Endothelial cell of umbilical vein (primary cell): ENCODE results near the gene CHMP2B. TPM values are rescaled to one million over a fixed set of nuclear protein-coding genes. Genes with fewer than 3 reads are reported as not detected.

Experiments used
- BruUV-seq: library from RNA; stranded (reverse); fragments of 400-500 nt; replicated peaks from 2 replicates; lab custom pipeline; 2021; lab: Mats Ljungman, UMichigan
- CTCF ChIA-PET: fragments of 300-600, 350-600 bp; sonication (Branson Sonifier 250); formaldehyde crosslinking; loops from one replicate; lab custom pipeline; 2021; ENCODE audit warnings: antibody characterized with exemption, inconsistent platforms; lab: Charles Lee
- POLR2A ChIA-PET: fragments of 300-600, 350-600 bp; sonication (Branson Sonifier 250); formaldehyde crosslinking; loops from one replicate; lab custom pipeline; 2021; ENCODE audit warnings: antibody characterized with exemption, inconsistent platforms; lab: Charles Lee
- DNase-seq: peaks from one replicate; pipeline ENCODE4 v3.0.0-alpha.2; 2011; ENCODE audit warnings: low read depth, low spot score
- FAIRE-seq: peaks from 2 replicates; lab custom pipeline; 2011; peaks lifted over from hg19 to GRCh38; lab: Jason Lieb, UNC
- H2AFZ ChIP-seq: 2 replicates; pipeline ENCODE4 v1.6.0; 2012; ENCODE audit warnings: low read depth, low read length, control low read depth, inconsistent platforms
- H3K27ac ChIP-seq: 2 replicates; pipeline ENCODE4 v1.5.1; 2011; ENCODE audit warnings: low read depth, mild to moderate bottlenecking, control low read depth, low read length, moderate library complexity; ENCODE audit not compliant: insufficient read depth
- H3K27me3 ChIP-seq, 2 experiments: 2 replicates each; pipeline versions ENCODE4 v1.6.0 to v1.6.1; 2011; ENCODE audit warnings: low read length in 2 of 2, mixed read lengths in 1 of 2; ENCODE audit not compliant: control insufficient read depth in 2 of 2, insufficient read depth in 2 of 2
- H3K36me3 ChIP-seq, 2 experiments: 2 replicates in 1 of 2; 3 replicates in 1 of 2; pipeline ENCODE4 v1.5.1; 2011; ENCODE audit warnings: low read length in 2 of 2, mild to moderate bottlenecking in 1 of 2, moderate library complexity in 1 of 2; ENCODE audit not compliant: control insufficient read depth in 2 of 2, insufficient read depth in 2 of 2; ENCODE audit errors: extremely low read depth in 1 of 2
- H3K4me1 ChIP-seq: 3 replicates; pipeline ENCODE4 v1.5.1; 2011; ENCODE audit warnings: mild to moderate bottlenecking, low read length; ENCODE audit not compliant: control insufficient read depth, insufficient read depth; ENCODE audit errors: extremely low read depth
- H3K4me2 ChIP-seq: 2 replicates; pipeline ENCODE4 v1.6.1; 2011; ENCODE audit warnings: low read length, control low read depth, mixed read lengths; ENCODE audit not compliant: insufficient read depth
- H3K4me3 ChIP-seq, 3 experiments: fragments of 200-600 bp in 1 of 3; sonication (generic), shearing (Covaris generic) in 1 of 3; replicated peaks in 1 of 3; 2 replicates each; pipeline ENCODE4 v1.5.1; 2011 to 2016; ENCODE audit warnings: control low read depth in 3 of 3, low read length in 3 of 3, mild to moderate bottlenecking in 2 of 3, inconsistent platforms in 1 of 3, low read depth in 1 of 3, moderate library complexity in 1 of 3; ENCODE audit not compliant: insufficient read depth in 1 of 3
- H3K79me2 ChIP-seq: 2 replicates; pipeline ENCODE4 v1.6.0; 2012; ENCODE audit warnings: low read length, inconsistent platforms; ENCODE audit not compliant: control insufficient read depth, insufficient read depth
- H3K9ac ChIP-seq: replicated peaks from 2 replicates; pipeline ENCODE3; 2011; ENCODE audit warnings: low read length, control low read depth; ENCODE audit not compliant: insufficient read depth; ENCODE audit errors: extremely low read depth
- H3K9me1 ChIP-seq: replicated peaks from 3 replicates; pipeline ENCODE4 v1.6.0; 2011; ENCODE audit warnings: mild to moderate bottlenecking, low read length; ENCODE audit not compliant: control insufficient read depth, insufficient read depth; ENCODE audit errors: extremely low read depth
- H3K9me3 ChIP-seq: replicated peaks from 2 replicates; pipeline ENCODE4 v1.5.1; 2012; ENCODE audit warnings: low read length, inconsistent platforms; ENCODE audit not compliant: control insufficient read depth, insufficient read depth
- H4K20me1 ChIP-seq: replicated peaks from 2 replicates; pipeline ENCODE3; 2011; ENCODE audit warnings: mild to moderate bottlenecking, low read length; ENCODE audit not compliant: control insufficient read depth, insufficient read depth; ENCODE audit errors: extremely low read depth
- EZH2 ChIP-seq: IDR thresholded peaks from 2 replicates; pipeline ENCODE4 v1.6.1; 2012; ENCODE audit warnings: borderline replicate concordance, low read depth, mild to moderate bottlenecking, moderate library complexity, low read length, inconsistent platforms; ENCODE audit not compliant: severe bottlenecking
- GATA2 ChIP-seq: IDR thresholded peaks from 2 replicates; pipeline ENCODE4 v1.7.0; 2011; ENCODE audit warnings: low read depth, mild to moderate bottlenecking, moderate library complexity, mixed read lengths, low read length; ENCODE audit not compliant: insufficient read length, insufficient read depth
- MAX ChIP-seq: IDR thresholded peaks from 2 replicates; pipeline ENCODE4 v1.6.1; 2011; ENCODE audit not compliant: insufficient read depth, insufficient read length
- MYC ChIP-seq: IDR thresholded peaks from one replicate; pipeline ENCODE4 v1.6.1; 2011; ENCODE audit warnings: mild to moderate bottlenecking, low read depth, low read length
- POLR2A ChIP-seq: IDR thresholded peaks from 2 replicates; pipeline ENCODE4 v1.6.1; 2012; ENCODE audit warnings: low read depth, mild to moderate bottlenecking, control low read depth, low read length
- POLR2AphosphoS5 ChIP-seq: IDR thresholded peaks from 2 replicates; pipeline ENCODE4 v1.6.1; 2012; ENCODE audit warnings: low read depth, mild to moderate bottlenecking, control low read depth, low read length, moderate library complexity; ENCODE audit not compliant: insufficient read depth
- dilution Hi-C: fragments of 300-500 bp; cut with MboI; formaldehyde crosslinking; loops from one replicate; pipeline ENCODE4 v1.15.0; 2019; ENCODE audit warnings: low sequenced_read_pairs; ENCODE audit not compliant: extremely low pct_ligation_motif_present
- intact Hi-C: fragments of 100-400 bp; cut with micrococcal nuclease; formaldehyde crosslinking; loops from one replicate; pipeline ENCODE4 v1.10.0; 2022
- polyA plus RNA-seq, 4 experiments: library from polyadenylated mRNA; depleted of rRNA in 3 of 4; stranded (reverse) in 3 of 4; unstranded in 1 of 4; fragments of >200 nt; gene quantifications; 2 replicates each; pipeline versions ENCODE4 v1.2.1 to v1.2.3, GENCODE V29; 2011 to 2012; ENCODE audit warnings: missing spikeins in 1 of 4
- total RNA-seq: library from RNA; stranded (reverse); gene quantifications from 2 replicates; pipeline ENCODE4 v1.2.3, GENCODE V29; 2021
- TF ChIP-seq, protein P1 (sequence below), 2 donors: IDR thresholded peaks; 1 replicate in 1 of 2; 2 replicates in 1 of 2; pipeline ENCODE4 v1.5.1; 2011; ENCODE audit warnings: low read length in 2 of 2, mild to moderate bottlenecking in 2 of 2, moderate library complexity in 2 of 2, control low read depth in 1 of 2, inconsistent platforms in 1 of 2, low read depth in 1 of 2; ENCODE audit not compliant: insufficient read depth in 1 of 2; ENCODE audit errors: extremely low read depth in 1 of 2

CHMP2B gene
- total and polyA plus RNA-seq, 2 donors (not counting 3 experiments of a cell fraction or from before 2014, with no cell fraction given): 6.8 to 22.0 TPM

GRCh38 chr3:87191641-87192040 is 35.5 kb upstream of the CHMP2B start:
- no peak overlapping the region for H3K4me2 ChIP-seq
- dilution Hi-C loops: no loop called here

More at GRCh38 chr3:87191641-87192040, 35.5 kb upstream of the CHMP2B start:
- POLR2A ChIA-PET: no interaction called here
- H2AFZ ChIP-seq: no peak overlapping the region
- peaks cover 0 to 2% of the 10 kb centered on the region in 2 experiments for H3K27me3 ChIP-seq
- H3K9me3 ChIP-seq: no peaks in the 10 kb centered on the region
- no peaks in the 10 kb centered on the region for H3K9me1 ChIP-seq
- peak; percentile 4 for DNase-seq
- no TSS peak for BruUV-seq
- no peak for FAIRE-seq
- H3K27ac ChIP-seq: no peak overlapping the region
- H3K9ac ChIP-seq: no peak overlapping the region
- no peaks in the 10 kb centered on the region for H3K36me3 ChIP-seq
- no peaks in the 10 kb centered on the region for H3K79me2 ChIP-seq
- peaks cover 13% of the 10 kb centered on the region for H3K4me1 ChIP-seq
- no peaks in the 10 kb centered on the region for H4K20me1 ChIP-seq
- CTCF ChIA-PET: no interaction called here
- H3K4me3 ChIP-seq: no peak overlapping the region
- intact Hi-C loops: no loop called here
- TF ChIP-seq GATA2 (no peak), MYC (no peak), EZH2 (no peak), POLR2A (no peak), MAX (no peak), POLR2AphosphoS5 (no peak)
- TF ChIP-seq, protein P1, sequence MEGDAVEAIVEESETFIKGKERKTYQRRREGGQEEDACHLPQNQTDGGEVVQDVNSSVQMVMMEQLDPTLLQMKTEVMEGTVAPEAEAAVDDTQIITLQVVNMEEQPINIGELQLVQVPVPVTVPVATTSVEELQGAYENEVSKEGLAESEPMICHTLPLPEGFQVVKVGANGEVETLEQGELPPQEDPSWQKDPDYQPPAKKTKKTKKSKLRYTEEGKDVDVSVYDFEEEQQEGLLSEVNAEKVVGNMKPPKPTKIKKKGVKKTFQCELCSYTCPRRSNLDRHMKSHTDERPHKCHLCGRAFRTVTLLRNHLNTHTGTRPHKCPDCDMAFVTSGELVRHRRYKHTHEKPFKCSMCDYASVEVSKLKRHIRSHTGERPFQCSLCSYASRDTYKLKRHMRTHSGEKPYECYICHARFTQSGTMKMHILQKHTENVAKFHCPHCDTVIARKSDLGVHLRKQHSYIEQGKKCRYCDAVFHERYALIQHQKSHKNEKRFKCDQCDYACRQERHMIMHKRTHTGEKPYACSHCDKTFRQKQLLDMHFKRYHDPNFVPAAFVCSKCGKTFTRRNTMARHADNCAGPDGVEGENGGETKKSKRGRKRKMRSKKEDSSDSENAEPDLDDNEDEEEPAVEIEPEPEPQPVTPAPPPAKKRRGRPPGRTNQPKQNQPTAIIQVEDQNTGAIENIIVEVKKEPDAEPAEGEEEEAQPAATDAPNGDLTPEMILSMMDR (IDR thresholded peaks at IDR 0.05; ENCODE audit: extremely low read depth in 1 of 2, insufficient read depth in 1 of 2, low read depth in 1 of 2, low read length in 2 of 2): no peak
